ENCODE measurements around the gene PDE7B. TPM values are rescaled to one million over a fixed set of nuclear protein-coding genes. Genes with fewer than 3 reads are reported as not detected.
A peak's percentile ranks its signal among the peaks of the same experiment; 100 is the strongest.

PDE7B gene
- polyA plus RNA-seq, 1 of the 3 experiments (the other 2 are of a cell fraction) = 1.9 TPM

DNA sequence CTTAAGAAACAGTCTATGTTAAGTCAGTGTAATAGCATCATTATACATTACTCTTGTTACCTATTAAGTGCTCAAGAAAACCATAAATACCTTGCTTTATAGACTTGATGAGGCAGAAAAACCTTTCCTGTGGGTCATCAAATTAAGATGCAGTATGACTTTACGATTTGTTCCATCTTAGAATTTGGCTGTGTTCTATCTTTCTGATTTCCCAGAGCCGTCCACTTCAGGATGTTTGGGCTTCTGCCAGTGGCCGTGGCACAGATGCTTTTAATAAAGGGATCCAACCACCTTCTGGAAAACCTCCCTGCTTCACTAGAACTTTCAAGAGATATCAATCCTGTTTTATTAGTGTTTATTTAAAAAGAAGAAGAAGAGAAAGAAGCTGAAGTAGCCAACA is 71.2 kb downstream of the PDE7B start (continued):
- TF ChIP-seq REST (IDR thresholded peaks at IDR 0.05; ENCODE audit: low read depth, low read length) = no peak
- TF ChIP-seq GATA2 (CRISPR knock-in tag; IDR thresholded peaks at IDR 0.05) = peak; percentile 26; the same call in 1 of the 2 replicates
- TF ChIP-seq NFIC (IDR thresholded peaks at IDR 0.05; ENCODE audit: borderline replicate concordance) = peak; percentile 77; the same call in 1 of the 2 replicates
- TF ChIP-seq MAX (IDR thresholded peaks at IDR 0.05; ENCODE audit: low read depth) = no peak
- TF ChIP-seq RFX5 (IDR thresholded peaks at IDR 0.05; ENCODE audit: low read length) = no peak
- TF ChIP-seq NRF1 (IDR thresholded peaks at IDR 0.05; ENCODE audit: low read depth, low read length) = no peak
- TF ChIP-seq RAD21 (IDR thresholded peaks at IDR 0.05; ENCODE audit: low read length) = peak; percentile 25; the same call in 1 of the 2 replicates
- TF ChIP-seq GABPA (IDR thresholded peaks at IDR 0.05; ENCODE audit: low read depth) = no peak
- no peak for TF ChIP-seq USF1 (IDR thresholded peaks at IDR 0.05; ENCODE audit: borderline replicate concordance, low read depth)
- TF ChIP-seq FOXM1 (IDR thresholded peaks at IDR 0.05; ENCODE audit: low read depth) = 0 out of 2 replicates have a peak, but pooled peaks have one; percentile 33

DNA sequence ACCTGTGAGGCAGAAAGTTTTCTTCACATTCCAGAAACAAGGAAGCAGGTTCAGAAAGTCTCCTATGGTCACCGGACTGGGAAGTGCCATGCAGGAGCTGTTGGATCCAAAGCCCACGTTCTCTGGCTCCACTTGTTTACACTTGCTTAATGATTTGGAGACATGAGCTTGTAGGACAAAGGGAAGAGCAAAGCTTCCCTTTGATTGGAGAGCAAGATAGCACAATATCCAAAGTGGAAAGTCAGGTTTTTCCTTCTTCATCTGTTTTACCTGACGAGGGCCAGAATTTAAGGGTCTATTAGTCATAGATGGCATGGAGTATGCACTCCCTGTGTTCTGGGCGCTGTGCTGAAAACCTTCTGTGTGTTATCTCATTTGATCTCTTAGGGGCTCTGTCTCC is 81.2 kb downstream of the PDE7B start:
- 88% methylated on average over 4 of the region's 4 CpGs for WGBS (ENCODE audit: low lambda C conversion rate)
- Histone ChIP-seq H3K9ac (no peak overlapping the region), H2AFZ (ENCODE audit: low read depth) (no peak overlapping the region), H3K79me2 (ENCODE audit: insufficient read depth) (no peaks in the 10 kb centered on the region; the same call in 1 of the 2 replicates), H3K4me2 (no peak overlapping the region), H3K4me1 (ENCODE audit: control insufficient read depth in 1 of 2, insufficient read depth in 2 of 2, low read depth in 1 of 2, low read length in 1 of 2) (peaks cover 3 to 11% of the 10 kb centered on the region in 2 experiments), H3K9me2 (peaks cover 3% of the 10 kb centered on the region; the same call in 1 of the 2 replicates), H3F3A (replicated peaks; ENCODE audit: insufficient read depth) (peaks cover 32% of the 10 kb centered on the region), H3K4me3 (ENCODE audit: low read depth in 2 of 2, low read length in 1 of 2) (no peak overlapping the region), H4K20me1 (ENCODE audit: insufficient read depth) (no peaks in the 10 kb centered on the region), H3K36me3 (replicated peaks in 1 of 2; ENCODE audit: control insufficient read depth in 1 of 2, insufficient read depth in 2 of 2, low read length in 1 of 2) (no peaks in the 10 kb centered on the region), H3K9me3 (no peaks in the 10 kb centered on the region), H3K27me3 (ENCODE audit: insufficient read depth) (no peaks in the 10 kb centered on the region), H3K27ac (ENCODE audit: low read depth in 2 of 2, low read length in 1 of 2) (no peak overlapping the region)
- CTCF ChIA-PET = interaction anchor here (1.5 kb wide), 1 partner anchor 23 kb away, joined by 4 read pairs; no protein-coding TSS in a partner anchor
- no peak for TF ChIP-seq RCOR1 (IDR thresholded peaks at IDR 0.05; ENCODE audit: low read length)
- no peak for TF ChIP-seq GABPA (IDR thresholded peaks at IDR 0.05; ENCODE audit: low read depth)
- TF ChIP-seq TCF12 (IDR thresholded peaks at IDR 0.05) = no peak
- no peak for TF ChIP-seq MXI1 (IDR thresholded peaks at IDR 0.05; ENCODE audit: low read depth, low read length)
- no peak for TF ChIP-seq FOSL2 (IDR thresholded peaks at IDR 0.05; ENCODE audit: borderline replicate concordance, low read depth)
- TF ChIP-seq SIN3A (IDR thresholded peaks at IDR 0.05; ENCODE audit: borderline replicate concordance, low read depth, low read length) = no peak
- no peak for TF ChIP-seq FOXM1 (IDR thresholded peaks at IDR 0.05; ENCODE audit: low read depth)
- no peak for TF ChIP-seq NRF1 (IDR thresholded peaks at IDR 0.05; ENCODE audit: low read depth, low read length)
- TF ChIP-seq PBX3 (IDR thresholded peaks at IDR 0.05) = no peak
- TF ChIP-seq EP300 (IDR thresholded peaks at IDR 0.05; ENCODE audit: borderline replicate concordance in 1 of 2, low read depth in 1 of 2, low read length in 1 of 2) = no peak
- DNase-seq = no peak
- POLR2A ChIA-PET = interaction anchor here (0.9 kb wide), 1 partner anchor 40 kb away, joined by 3 read pairs; no protein-coding TSS in a partner anchor

Measured in SK-N-SH (cell line).